Caco-2 (cell line): ENCODE data around the gene TRPM2. TPM values are rescaled to one million over a fixed set of nuclear protein-coding genes. Genes with fewer than 3 reads are reported as not detected.

ENCODE experiments used
- BruUV-seq: library from RNA; stranded (reverse); fragments of 400-500 nt; replicated peaks from 2 replicates; lab custom pipeline; 2021; lab: Mats Ljungman, UMichigan
- CTCF ChIA-PET: fragments of 300-600 bp; sonication (Branson Sonifier 250); formaldehyde crosslinking; loops from one replicate; lab custom pipeline; 2022; ENCODE audit warnings: antibody characterized with exemption; lab: Charles Lee
- POLR2A ChIA-PET: fragments of 300-600 bp; sonication (Branson Sonifier 250); formaldehyde crosslinking; loops from one replicate; lab custom pipeline; 2022; ENCODE audit warnings: antibody characterized with exemption; lab: Charles Lee
- DNase-seq, 2 experiments: peaks; one replicate each; pipeline versions ENCODE4 v3.0.0 to v3.0.0-alpha.2; 2020 to 2022
- H3K27me3 ChIP-seq: replicated peaks from 2 replicates; pipeline ENCODE4 v1.6.0; 2011; ENCODE audit warnings: low read length; ENCODE audit not compliant: control insufficient read depth, insufficient read depth
- H3K36me3 ChIP-seq: 2 replicates; pipeline ENCODE4 v1.5.1; 2011; ENCODE audit warnings: low read length; ENCODE audit not compliant: control insufficient read depth, insufficient read depth
- H3K4me1 ChIP-seq: fragments of 250-450 bp; sonication (Bioruptor Pico); 2 replicates; pipeline ENCODE4 v1.5.1; 2020; ENCODE audit warnings: mild to moderate bottlenecking
- H3K4me3 ChIP-seq: 2 replicates; pipeline ENCODE4 v1.5.1; 2011; ENCODE audit warnings: low read depth, mild to moderate bottlenecking, control low read depth, low read length
- H3K9me3 ChIP-seq: fragments of 250-450 bp; sonication (Bioruptor Pico); 2 replicates; pipeline ENCODE4 v1.5.1; 2020; ENCODE audit warnings: mild to moderate bottlenecking, moderate library complexity
- H3K27ac Mint-ChIP-seq: one replicate; pipeline ENCODE4 v1.8.0; 2022; ENCODE audit warnings: mixed read lengths; ENCODE audit not compliant: unreplicated experiment
- H3K27me3 Mint-ChIP-seq: one replicate; pipeline ENCODE4 v1.8.0; 2022; ENCODE audit warnings: mixed read lengths; ENCODE audit not compliant: insufficient read depth, unreplicated experiment
- H3K36me3 Mint-ChIP-seq: one replicate; pipeline ENCODE4 v1.8.0; 2022; ENCODE audit warnings: mild to moderate bottlenecking, mixed read lengths; ENCODE audit not compliant: insufficient read depth, unreplicated experiment
- H3K4me1 Mint-ChIP-seq: one replicate; pipeline ENCODE4 v1.8.0; 2022; ENCODE audit warnings: low read depth, mixed read lengths; ENCODE audit not compliant: unreplicated experiment
- H3K4me3 Mint-ChIP-seq: one replicate; pipeline ENCODE4 v1.8.0; 2022; ENCODE audit warnings: mild to moderate bottlenecking, moderate library complexity, mixed read lengths; ENCODE audit not compliant: unreplicated experiment
- H3K9me3 Mint-ChIP-seq: one replicate; pipeline ENCODE4 v1.8.0; 2022; ENCODE audit warnings: mixed read lengths; ENCODE audit not compliant: unreplicated experiment
- CTCF ChIP-seq, 2 experiments: fragments of 200-600 bp in 1 of 2; IDR thresholded peaks; 1 replicate in 1 of 2; 2 replicates in 1 of 2; pipeline versions ENCODE4 v1.5.1 to v1.8.0; 2011 to 2022; ENCODE audit warnings: antibody characterized with exemption in 1 of 2, control low read depth in 1 of 2, inconsistent platforms in 1 of 2, low read depth in 1 of 2, low read length in 1 of 2, mild to moderate bottlenecking in 1 of 2, moderate library complexity in 1 of 2; ENCODE audit not compliant: insufficient read depth in 1 of 2, severe bottlenecking in 1 of 2, unreplicated experiment in 1 of 2
- intact Hi-C: fragments of 100-400 bp; cut with micrococcal nuclease; formaldehyde crosslinking; loops from one replicate; pipeline ENCODE4 v1.10.0; 2022; ENCODE audit not compliant: unreplicated experiment
- total RNA-seq: library from RNA; stranded (reverse); gene quantifications from 2 replicates; pipeline ENCODE4 v1.2.3, GENCODE V29; 2022

Gene TRPM2
- total RNA-seq, 1 experiment from 2014 or later, result 0.20 TPM

- Mint-ChIP-seq H3K27ac (no peak overlapping the region), H3K36me3 (no peaks in the 10 kb centered on the region), H3K4me3 (no peak overlapping the region), H3K9me3 (peaks cover 41% of the 10 kb centered on the region), H3K4me1 (no peaks in the 10 kb centered on the region), H3K27me3 (no peaks in the 10 kb centered on the region)
- H3K9me3 ChIP-seq, result peaks cover 15% of the 10 kb centered on the region
- POLR2A ChIA-PET, result no interaction called here
- H3K27me3 ChIP-seq, result no peaks in the 10 kb centered on the region
- peak in 1 of 2 experiments; percentile 7 for DNase-seq
- H3K4me3 ChIP-seq, result no peak overlapping the region
- TF ChIP-seq CTCF (IDR thresholded peaks at IDR 0.05; ENCODE audit: insufficient read depth in 1 of 2, low read depth in 1 of 2, low read length in 1 of 2, severe bottlenecking in 1 of 2, unreplicated experiment in 1 of 2), result no peak
- intact Hi-C loops, result no loop called here
- no TSS peak for BruUV-seq
- CTCF ChIA-PET, result no interaction called here
- H3K4me1 ChIP-seq, result no peaks in the 10 kb centered on the region
- H3K36me3 ChIP-seq, result no peaks in the 10 kb centered on the region
Observed at GRCh38 chr21:44383216-44383615, 29.8 kb downstream of the TRPM2 start.

- Mint-ChIP-seq H3K36me3 (no peaks in the 10 kb centered on the region), H3K27ac (no peak overlapping the region), H3K27me3 (no peaks in the 10 kb centered on the region), H3K9me3 (peaks cover 41% of the 10 kb centered on the region), H3K4me1 (no peaks in the 10 kb centered on the region), H3K4me3 (no peak overlapping the region)
- no peaks in the 10 kb centered on the region for H3K36me3 ChIP-seq
- ChIA-PET CTCF (no interaction called here), POLR2A (no interaction called here)
- BruUV-seq, result no TSS peak
- intact Hi-C loops, result no loop called here
- TF ChIP-seq CTCF (IDR thresholded peaks at IDR 0.05; ENCODE audit: insufficient read depth in 1 of 2, low read depth in 1 of 2, low read length in 1 of 2, severe bottlenecking in 1 of 2, unreplicated experiment in 1 of 2), result no peak
- H3K4me3 ChIP-seq, result no peak overlapping the region
- no peak for DNase-seq
- H3K27me3 ChIP-seq, result no peaks in the 10 kb centered on the region
- no peaks in the 10 kb centered on the region for H3K4me1 ChIP-seq
- H3K9me3 ChIP-seq, result peaks cover 15% of the 10 kb centered on the region
Observed at GRCh38 chr21:44384968-44385367, 31.5 kb downstream of the TRPM2 start.

DNA sequence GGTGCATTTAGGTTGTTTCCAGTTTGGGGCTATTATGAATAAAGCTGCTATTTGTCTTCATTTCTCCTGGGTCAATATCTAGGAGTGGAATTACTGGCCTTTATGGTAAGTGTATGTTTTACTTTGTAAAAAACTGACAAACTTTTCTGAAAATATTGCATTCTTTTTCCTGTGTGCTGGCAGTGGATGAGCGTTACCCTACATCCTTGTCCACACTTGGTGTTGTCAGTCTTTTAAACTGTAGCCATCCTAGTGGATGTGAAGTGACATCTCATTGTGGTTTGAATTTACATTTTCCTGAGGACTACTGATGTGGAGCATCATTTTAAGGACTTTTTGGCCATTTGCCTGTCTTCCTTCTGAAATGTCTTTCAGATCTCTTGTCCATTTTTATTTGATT is 35.9 kb downstream of the TRPM2 start:
- no peak for DNase-seq
- peaks cover 11% of the 10 kb centered on the region for H3K9me3 Mint-ChIP-seq
- ChIA-PET POLR2A (no interaction called here), CTCF (no interaction called here)
- no peaks in the 10 kb centered on the region for H3K36me3 Mint-ChIP-seq
- no peak overlapping the region for H3K27ac Mint-ChIP-seq
- Histone ChIP-seq H3K4me3 (no peak overlapping the region), H3K9me3 (peaks cover 15% of the 10 kb centered on the region), H3K27me3 (no peaks in the 10 kb centered on the region), H3K36me3 (no peaks in the 10 kb centered on the region), H3K4me1 (no peaks in the 10 kb centered on the region)
- no peak overlapping the region for H3K4me3 Mint-ChIP-seq
- intact Hi-C loops, result no loop called here
- no TSS peak for BruUV-seq
- H3K27me3 Mint-ChIP-seq, result no peaks in the 10 kb centered on the region
- no peak for TF ChIP-seq CTCF (IDR thresholded peaks at IDR 0.05; ENCODE audit: insufficient read depth in 1 of 2, low read depth in 1 of 2, low read length in 1 of 2, severe bottlenecking in 1 of 2, unreplicated experiment in 1 of 2)
- no peaks in the 10 kb centered on the region for H3K4me1 Mint-ChIP-seq
